ENCODE results near the gene FCHSD1.
A peak's percentile ranks its signal among the peaks of the same experiment; 100 is the strongest.

FCHSD1 gene

GRCh38 chr5:141639357-141640050 is 11.7 kb downstream of the FCHSD1 start:
- no peak for TF ChIP-seq CTCF (IDR thresholded peaks at IDR 0.05; ENCODE audit: low read depth, low read length, missing control alignments)
- H3K4me3 ChIP-seq (ENCODE audit: low read depth, low read length), result no peak overlapping the region
- in situ Hi-C loops (cut with HindIII; ENCODE audit: low sequenced_read_pairs), result no loop called here
- DNase-seq (ENCODE audit: low read depth), result no peak

- in situ Hi-C loops (cut with HindIII; ENCODE audit: low sequenced_read_pairs), result no loop called here
- no peak for DNase-seq (ENCODE audit: low read depth)
- no peak for TF ChIP-seq CTCF (IDR thresholded peaks at IDR 0.05; ENCODE audit: low read depth, low read length, missing control alignments)
- H3K4me3 ChIP-seq (ENCODE audit: low read depth, low read length), result no peak overlapping the region
Measured at GRCh38 chr5:141638771-141639170, 12.4 kb downstream of the FCHSD1 start.

- peak overlapping the region; percentile 98 for H3K4me3 ChIP-seq (ENCODE audit: low read depth, low read length)
- DNase-seq (ENCODE audit: low read depth), result no peak
- in situ Hi-C loops (cut with HindIII; ENCODE audit: low sequenced_read_pairs), result no loop called here
- TF ChIP-seq CTCF (IDR thresholded peaks at IDR 0.05; ENCODE audit: low read depth, low read length, missing control alignments), result peak; percentile 29
Measured at GRCh38 chr5:141637767-141638419, 13.3 kb downstream of the FCHSD1 start.

GRCh38 chr5:141637123-141637766 is 14.0 kb downstream of the FCHSD1 start:
- no peak for DNase-seq (ENCODE audit: low read depth)
- peak overlapping the region; percentile 98 for H3K4me3 ChIP-seq (ENCODE audit: low read depth, low read length)
- no peak for TF ChIP-seq CTCF (IDR thresholded peaks at IDR 0.05; ENCODE audit: low read depth, low read length, missing control alignments)
- in situ Hi-C loops (cut with HindIII; ENCODE audit: low sequenced_read_pairs), result no loop called here

- TF ChIP-seq CTCF (IDR thresholded peaks at IDR 0.05; ENCODE audit: low read depth, low read length, missing control alignments), result no peak
- peak within 1 kb of the TSS; percentile 98 for H3K4me3 ChIP-seq (ENCODE audit: low read depth, low read length)
- in situ Hi-C loops (cut with HindIII; ENCODE audit: low sequenced_read_pairs), result no loop called here
- peak; percentile 61 for DNase-seq (ENCODE audit: low read depth)
Measured at GRCh38 chr5:141636413-141637122, 14.7 kb downstream of the FCHSD1 start, which contains the start of the genes HDAC3 and RELL2. Gene HDAC3 (minus strand): TSS chr5:141636849. CDS start chr5:141636790, 59 bp downstream. Gene RELL2 (plus strand): TSS chr5:141636997. CDS start chr5:141638226, 1,229 bp downstream.

GRCh38 chr5:141636106-141636412 is 15.2 kb downstream of the FCHSD1 start:
- no peak for DNase-seq (ENCODE audit: low read depth)
- H3K4me3 ChIP-seq (ENCODE audit: low read depth, low read length), result peak overlapping the region; percentile 98
- in situ Hi-C loops (cut with HindIII; ENCODE audit: low sequenced_read_pairs), result no loop called here
- no peak for TF ChIP-seq CTCF (IDR thresholded peaks at IDR 0.05; ENCODE audit: low read depth, low read length, missing control alignments)
